ENCODE results near the gene SMYD4.
A peak's percentile ranks its signal among the peaks of the same experiment; 100 is the strongest.

The SMYD4 gene

DNA sequence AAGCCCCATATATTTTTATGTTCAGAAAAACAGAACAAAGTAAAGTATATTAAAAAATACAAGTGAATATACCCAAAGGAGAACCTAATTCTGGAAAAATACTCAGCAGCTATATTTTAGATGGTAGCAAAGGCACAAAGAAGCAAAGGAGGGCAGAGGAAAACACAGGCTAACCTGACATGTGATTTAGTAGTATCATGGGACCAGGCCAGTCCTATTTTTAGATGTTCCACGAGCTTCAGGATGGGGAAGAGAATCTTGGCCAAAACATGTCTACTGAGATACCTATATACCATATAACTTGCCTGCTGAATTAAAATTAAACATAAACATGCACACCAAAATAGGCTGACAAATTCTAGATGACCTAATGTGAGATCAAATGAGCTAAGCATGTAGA, 32.9 kb downstream of the SMYD4 start:
- CTCF ChIA-PET, result interaction anchor here (0.6 to 1.1 kb wide), 4 partner anchors 12 to 166 kb away, joined by 4 to 6 read pairs (median 4); no protein-coding TSS in a partner anchor
- POLR2A ChIA-PET, result interaction anchor here (0.7 to 1.1 kb wide), 3 partner anchors 13 to 35 kb away, joined by 3 read pairs; partner anchors contain the start of gene SERPINF1
- peaks cover 19 to 38% of the 10 kb centered on the region in 2 experiments for H3K36me3 ChIP-seq (ENCODE audit: control insufficient read depth in 2 of 2, insufficient read depth in 1 of 2, low read length in 2 of 2)

DNA sequence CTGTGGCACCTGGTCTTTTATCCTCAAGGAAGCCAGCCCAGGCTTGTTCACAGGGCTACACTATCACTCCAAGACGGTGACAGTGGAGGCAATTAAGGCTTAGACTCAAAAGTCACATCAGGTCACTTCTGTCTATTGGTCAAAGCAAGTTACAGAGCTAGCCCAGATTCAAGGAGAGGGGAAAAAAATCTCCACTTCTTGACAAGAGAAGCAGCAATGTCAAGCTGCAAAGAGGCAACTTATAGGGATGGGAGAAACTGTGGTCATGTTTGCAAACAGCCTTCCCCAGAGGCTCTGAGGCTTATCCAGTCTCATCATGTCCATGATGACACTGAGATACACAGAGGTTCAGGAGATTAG, 36.3 kb downstream of the SMYD4 start:
- no peaks in the 10 kb centered on the region for H3K9me3 ChIP-seq (ENCODE audit: control insufficient read depth, insufficient read depth, low read depth, low read length)
- POLR2A ChIA-PET, result interaction anchor here (1.3 kb wide), 1 partner anchor 79 kb away, joined by 3 read pairs; no protein-coding TSS in a partner anchor
- H3K27ac ChIP-seq (ENCODE audit: extremely low read depth, low read depth, low read length), result peak overlapping the region; percentile 0; the same call in 1 of the 2 replicates
- no peaks in the 10 kb centered on the region for H3K4me1 ChIP-seq (ENCODE audit: control insufficient read depth, insufficient read depth, low read length)
- H3K4me3 ChIP-seq (ENCODE audit: low read depth, low read length), result no peak overlapping the region
- H3K36me3 ChIP-seq (ENCODE audit: control insufficient read depth in 2 of 2, insufficient read depth in 1 of 2, low read length in 2 of 2), result peaks cover 8 to 15% of the 10 kb centered on the region in 2 experiments; a peak in 2 of 3 replicates
- CTCF ChIA-PET, result interaction anchor here (0.6 to 3.0 kb wide), 3 partner anchors 9 to 79 kb away, joined by 4 to 22 read pairs (median 4); no protein-coding TSS in a partner anchor
- TF ChIP-seq ZBTB20 (tag by site-specific recombination; IDR thresholded peaks at IDR 0.05) (no peak), PRDM1 (tag by site-specific recombination; IDR thresholded peaks at IDR 0.05) (peak; percentile 73), YY2 (tag by site-specific recombination; IDR thresholded peaks at IDR 0.05) (no peak), ZNF362 (tag by site-specific recombination; IDR thresholded peaks at IDR 0.05) (no peak), ZNF157 (tag by site-specific recombination; IDR thresholded peaks at IDR 0.05) (no peak), ZNF621 (tag by site-specific recombination; IDR thresholded peaks at IDR 0.05) (no peak), ZNF707 (tag by site-specific recombination; IDR thresholded peaks at IDR 0.05) (no peak), ZNF571 (tag by site-specific recombination; IDR thresholded peaks at IDR 0.05) (no peak), ZBTB44 (tag by site-specific recombination; IDR thresholded peaks at IDR 0.05) (no peak), ZFHX2 (tag by site-specific recombination; conservative IDR thresholded peaks at IDR 0.05) (no peak), ZNF404 (tag by site-specific recombination; IDR thresholded peaks at IDR 0.05) (no peak), ZNF549 (tag by site-specific recombination; IDR thresholded peaks at IDR 0.05) (no peak), ZIC2 (tag by site-specific recombination; IDR thresholded peaks at IDR 0.05) (no peak), ZNF324 (tag by site-specific recombination; IDR thresholded peaks at IDR 0.05) (no peak), KLF8 (tag by site-specific recombination; IDR thresholded peaks at IDR 0.05) (no peak), ELK4 (IDR thresholded peaks at IDR 0.05; ENCODE audit: borderline replicate concordance, low read depth, low read length) (no peak), ZBTB17 (tag by site-specific recombination; IDR thresholded peaks at IDR 0.05) (peak; percentile 67), ZNF132 (tag by site-specific recombination; IDR thresholded peaks at IDR 0.05; ENCODE audit: borderline replicate concordance) (no peak)
- TF ChIP-seq, protein P1, sequence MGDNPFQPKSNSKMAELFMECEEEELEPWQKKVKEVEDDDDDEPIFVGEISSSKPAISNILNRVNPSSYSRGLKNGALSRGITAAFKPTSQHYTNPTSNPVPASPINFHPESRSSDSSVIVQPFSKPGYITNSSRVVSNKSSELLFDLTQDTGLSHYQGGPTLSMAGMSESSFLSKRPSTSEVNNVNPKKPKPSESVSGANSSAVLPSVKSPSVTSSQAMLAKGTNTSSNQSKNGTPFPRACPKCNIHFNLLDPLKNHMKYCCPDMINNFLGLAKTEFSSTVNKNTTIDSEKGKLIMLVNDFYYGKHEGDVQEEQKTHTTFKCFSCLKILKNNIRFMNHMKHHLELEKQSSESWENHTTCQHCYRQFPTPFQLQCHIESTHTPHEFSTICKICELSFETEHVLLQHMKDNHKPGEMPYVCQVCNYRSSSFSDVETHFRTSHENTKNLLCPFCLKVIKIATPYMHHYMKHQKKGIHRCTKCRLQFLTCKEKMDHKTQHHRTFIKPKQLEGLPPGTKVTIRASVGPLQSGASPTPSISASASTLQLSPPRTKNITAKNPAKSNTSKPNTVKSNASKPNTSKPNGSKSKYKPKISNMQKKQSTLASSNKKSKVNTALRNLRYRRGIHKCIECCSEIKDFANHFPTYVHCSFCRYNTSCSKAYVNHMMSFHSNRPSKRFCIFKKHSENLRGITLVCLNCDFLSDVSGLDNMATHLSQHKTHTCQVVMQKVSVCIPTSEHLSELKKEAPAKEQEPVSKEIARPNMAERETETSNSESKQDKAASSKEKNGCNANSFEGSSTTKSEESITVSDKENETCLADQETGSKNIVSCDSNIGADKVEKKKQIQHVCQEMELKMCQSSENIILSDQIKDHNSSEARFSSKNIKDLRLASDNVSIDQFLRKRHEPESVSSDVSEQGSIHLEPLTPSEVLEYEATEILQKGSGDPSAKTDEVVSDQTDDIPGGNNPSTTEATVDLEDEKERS (tag by site-specific recombination; IDR thresholded peaks at IDR 0.05), result no peak
- TF ChIP-seq, protein P2, sequence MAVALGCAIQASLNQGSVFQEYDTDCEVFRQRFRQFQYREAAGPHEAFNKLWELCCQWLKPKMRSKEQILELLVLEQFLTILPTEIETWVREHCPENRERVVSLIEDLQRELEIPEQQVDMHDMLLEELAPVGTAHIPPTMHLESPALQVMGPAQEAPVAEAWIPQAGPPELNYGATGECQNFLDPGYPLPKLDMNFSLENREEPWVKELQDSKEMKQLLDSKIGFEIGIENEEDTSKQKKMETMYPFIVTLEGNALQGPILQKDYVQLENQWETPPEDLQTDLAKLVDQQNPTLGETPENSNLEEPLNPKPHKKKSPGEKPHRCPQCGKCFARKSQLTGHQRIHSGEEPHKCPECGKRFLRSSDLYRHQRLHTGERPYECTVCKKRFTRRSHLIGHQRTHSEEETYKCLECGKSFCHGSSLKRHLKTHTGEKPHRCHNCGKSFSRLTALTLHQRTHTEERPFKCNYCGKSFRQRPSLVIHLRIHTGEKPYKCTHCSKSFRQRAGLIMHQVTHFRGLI (tag by site-specific recombination; IDR thresholded peaks at IDR 0.05), result no peak

More for the DNA sequence above, 32.9 kb downstream of the SMYD4 start:
- Histone ChIP-seq H3K27ac (ENCODE audit: extremely low read depth, low read depth, low read length) (no peak overlapping the region), H3K9me3 (ENCODE audit: control insufficient read depth, insufficient read depth, low read depth, low read length) (no peaks in the 10 kb centered on the region), H3K4me1 (ENCODE audit: control insufficient read depth, insufficient read depth, low read length) (no peaks in the 10 kb centered on the region), H3K4me3 (ENCODE audit: low read depth, low read length) (no peak overlapping the region)
- TF ChIP-seq ZNF366 (tag by site-specific recombination; conservative IDR thresholded peaks at IDR 0.05), result no peak
- no peak for TF ChIP-seq ZNF433 (tag by site-specific recombination; IDR thresholded peaks at IDR 0.05; ENCODE audit: low read depth)
- TF ChIP-seq ZNF510 (tag by site-specific recombination; IDR thresholded peaks at IDR 0.05; ENCODE audit: insufficient replicate concordance), result no peak
- no peak for TF ChIP-seq ZNF248 (tag by site-specific recombination; IDR thresholded peaks at IDR 0.05)
- TF ChIP-seq ZFP41 (tag by site-specific recombination; IDR thresholded peaks at IDR 0.05; ENCODE audit: borderline replicate concordance), result no peak
- no peak for TF ChIP-seq ZNF777 (tag by site-specific recombination; IDR thresholded peaks at IDR 0.05; ENCODE audit: borderline replicate concordance)
- TF ChIP-seq ZNF10 (tag by site-specific recombination; IDR thresholded peaks at IDR 0.05), result no peak
- no peak for TF ChIP-seq MZF1 (tag by site-specific recombination; IDR thresholded peaks at IDR 0.05; ENCODE audit: borderline replicate concordance)
- no peak for TF ChIP-seq ELK4 (IDR thresholded peaks at IDR 0.05; ENCODE audit: borderline replicate concordance, low read depth, low read length)
- no peak for TF ChIP-seq ZNF747 (tag by site-specific recombination; IDR thresholded peaks at IDR 0.05)

Measured in HEK293 (cell line).